Body of pancreas (tissue), 4 donors: ENCODE data around the gene DRAM1.

Experiments used
- POLR2A ChIP-seq, 3 donors: fragments of 450-650 bp; IDR thresholded peaks; one replicate each; pipeline ENCODE4 v1.6.1; 2016; ENCODE audit warnings: antibody characterized with exemption in 3 of 3, mild to moderate bottlenecking in 2 of 3
- TF ChIP-seq, protein P1 (sequence below), 7 experiments: fragments of 450-650 bp in 4 of 7; fragments of 200-600 bp in 3 of 7; sonication (generic) in 3 of 7; IDR thresholded peaks; one replicate each; pipeline ENCODE4 v1.5.1; 2016 to 2019; ENCODE audit warnings: antibody characterized with exemption in 7 of 7

- TF ChIP-seq POLR2A (IDR thresholded peaks at IDR 0.05) = no peak
- TF ChIP-seq, protein P1, sequence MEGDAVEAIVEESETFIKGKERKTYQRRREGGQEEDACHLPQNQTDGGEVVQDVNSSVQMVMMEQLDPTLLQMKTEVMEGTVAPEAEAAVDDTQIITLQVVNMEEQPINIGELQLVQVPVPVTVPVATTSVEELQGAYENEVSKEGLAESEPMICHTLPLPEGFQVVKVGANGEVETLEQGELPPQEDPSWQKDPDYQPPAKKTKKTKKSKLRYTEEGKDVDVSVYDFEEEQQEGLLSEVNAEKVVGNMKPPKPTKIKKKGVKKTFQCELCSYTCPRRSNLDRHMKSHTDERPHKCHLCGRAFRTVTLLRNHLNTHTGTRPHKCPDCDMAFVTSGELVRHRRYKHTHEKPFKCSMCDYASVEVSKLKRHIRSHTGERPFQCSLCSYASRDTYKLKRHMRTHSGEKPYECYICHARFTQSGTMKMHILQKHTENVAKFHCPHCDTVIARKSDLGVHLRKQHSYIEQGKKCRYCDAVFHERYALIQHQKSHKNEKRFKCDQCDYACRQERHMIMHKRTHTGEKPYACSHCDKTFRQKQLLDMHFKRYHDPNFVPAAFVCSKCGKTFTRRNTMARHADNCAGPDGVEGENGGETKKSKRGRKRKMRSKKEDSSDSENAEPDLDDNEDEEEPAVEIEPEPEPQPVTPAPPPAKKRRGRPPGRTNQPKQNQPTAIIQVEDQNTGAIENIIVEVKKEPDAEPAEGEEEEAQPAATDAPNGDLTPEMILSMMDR (IDR thresholded peaks at IDR 0.05) = no peak
These were observed 15.4 kb downstream of the DRAM1 start for GRCh38 chr12:101892794-101893193.
